Thoracic aorta (tissue), 2 donors: ENCODE data around the gene AUTS2. TPM values are rescaled to one million over a fixed set of nuclear protein-coding genes. Genes with fewer than 3 reads are reported as not detected.

Experiments used
- ATAC-seq: fragments of 150-250 bp; one replicate; pipeline ENCODE4 v1.8.0; 2017; ENCODE audit warnings: low read depth; ENCODE audit not compliant: insufficient number of reproducible peaks, low FRiP score
- DNase-seq: peaks from one replicate; pipeline ENCODE4 v3.0.0-alpha.2; 2020; ENCODE audit warnings: low spot score
- H3K27ac ChIP-seq, 2 donors: fragments of 200-600 bp; sonication (generic); 1 replicate in 1 of 2; 2 replicates in 1 of 2; pipeline ENCODE4 v1.5.1; 2016; ENCODE audit warnings: mild to moderate bottlenecking in 2 of 2, moderate library complexity in 2 of 2
- H3K27me3 ChIP-seq: fragments of 200-600 bp; sonication (generic); replicated peaks from 2 replicates; pipeline ENCODE4 v1.6.0; 2016; ENCODE audit warnings: mild to moderate bottlenecking; ENCODE audit not compliant: insufficient read depth
- H3K36me3 ChIP-seq: fragments of 200-600 bp; sonication (generic); one replicate; pipeline ENCODE4 v1.5.1; 2016
- H3K4me1 ChIP-seq, 2 donors: fragments of 200-600 bp; sonication (generic); 1 replicate in 1 of 2; 2 replicates in 1 of 2; pipeline versions ENCODE4 v1.5.1 to v1.6.0; 2016; ENCODE audit warnings: low read depth in 2 of 2, mild to moderate bottlenecking in 1 of 2; ENCODE audit not compliant: control insufficient read depth in 1 of 2
- H3K4me3 ChIP-seq: fragments of 200-600 bp; sonication (generic); 2 replicates; pipeline ENCODE4 v1.5.1; 2016; ENCODE audit warnings: mild to moderate bottlenecking
- H3K9me3 ChIP-seq: fragments of 200-600 bp; sonication (generic); 2 replicates; pipeline ENCODE4 v1.5.1; 2016
- CTCF ChIP-seq: fragments of 200-600 bp; sonication (generic); IDR thresholded peaks from one replicate; pipeline ENCODE4 v1.5.1; 2019; ENCODE audit warnings: antibody characterized with exemption
- total RNA-seq, 2 donors: library from RNA; depleted of rRNA; stranded (reverse); fragments of >200 nt; gene quantifications; one replicate each; pipeline versions ENCODE4 v1.1.0 to v1.2.3, GENCODE V29; 2016

AUTS2 gene
- total RNA-seq, 2 donors from 2014 or later, result 49.4 to 101 TPM

DNA sequence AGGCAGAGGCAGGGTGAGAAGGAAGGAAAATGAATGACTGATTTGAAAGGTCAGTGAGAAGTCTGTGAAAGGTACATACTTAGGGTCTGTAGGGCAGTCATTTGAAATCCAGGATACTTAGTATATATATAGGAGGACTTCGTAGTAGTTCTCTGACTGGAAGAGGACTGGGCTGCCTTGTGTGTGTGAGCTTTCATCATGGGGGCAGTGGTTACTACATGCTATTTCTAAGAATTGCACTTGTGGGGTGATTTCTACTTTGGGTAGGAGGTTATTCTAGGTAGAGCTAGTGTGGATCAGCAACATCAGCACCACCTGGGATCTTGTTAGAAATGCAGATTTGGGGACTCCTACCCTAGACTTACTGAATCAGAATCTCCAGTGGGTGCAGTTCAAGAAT lies 104.1 kb downstream of the AUTS2 start:
- ATAC-seq (no peak), DNase-seq (no peak)
- Histone ChIP-seq H3K4me3 (no peak overlapping the region), H3K4me1 (no peaks in the 10 kb centered on the region), H3K36me3 (no peaks in the 10 kb centered on the region), H3K9me3 (no peaks in the 10 kb centered on the region), H3K27me3 (no peaks in the 10 kb centered on the region), H3K27ac (no peak overlapping the region)
- TF ChIP-seq CTCF, result no peak

DNA sequence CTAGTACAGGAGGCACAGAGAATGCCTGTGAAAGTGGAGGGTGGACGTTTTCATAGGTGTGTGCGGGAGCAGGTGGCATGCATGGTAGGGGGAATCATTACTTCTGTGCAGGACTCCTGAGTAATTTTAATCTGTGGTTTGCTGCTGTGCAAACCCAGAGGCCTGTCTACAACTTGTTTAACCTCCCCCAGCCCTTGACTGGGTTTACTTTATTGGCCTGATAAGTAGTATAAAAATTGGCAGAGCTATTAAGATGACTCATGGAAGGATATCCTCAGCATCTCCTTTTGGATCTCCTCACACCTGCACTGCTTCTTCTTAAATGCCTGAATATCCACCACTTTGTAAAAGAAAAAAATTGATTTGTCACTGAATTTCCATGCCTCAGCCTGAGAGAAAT lies 104.8 kb downstream of the AUTS2 start:
- Histone ChIP-seq H3K4me1 (no peaks in the 10 kb centered on the region), H3K27ac (no peak overlapping the region), H3K27me3 (no peaks in the 10 kb centered on the region), H3K9me3 (no peaks in the 10 kb centered on the region), H3K36me3 (no peaks in the 10 kb centered on the region), H3K4me3 (no peak overlapping the region)
- no peak for ATAC-seq
- DNase-seq, result no peak
- TF ChIP-seq CTCF, result no peak

GRCh38 chr7:69706070-69706469 lies 107.8 kb downstream of the AUTS2 start:
- Histone ChIP-seq H3K36me3 (no peaks in the 10 kb centered on the region), H3K9me3 (no peaks in the 10 kb centered on the region), H3K27me3 (no peaks in the 10 kb centered on the region), H3K27ac (no peak overlapping the region), H3K4me3 (no peak overlapping the region), H3K4me1 (no peaks in the 10 kb centered on the region)
- DNase-seq, result no peak
- no peak for TF ChIP-seq CTCF
- ATAC-seq, result no peak

GRCh38 chr7:69708857-69709256 lies 110.6 kb downstream of the AUTS2 start:
- no peaks in the 10 kb centered on the region for H3K4me1 ChIP-seq
- H3K27me3 ChIP-seq, result no peaks in the 10 kb centered on the region
- TF ChIP-seq CTCF, result no peak
- ATAC-seq (no peak), DNase-seq (no peak)
- H3K4me3 ChIP-seq, result no peak overlapping the region
- H3K27ac ChIP-seq, result no peak overlapping the region
- H3K36me3 ChIP-seq, result no peaks in the 10 kb centered on the region
- no peaks in the 10 kb centered on the region for H3K9me3 ChIP-seq

DNA sequence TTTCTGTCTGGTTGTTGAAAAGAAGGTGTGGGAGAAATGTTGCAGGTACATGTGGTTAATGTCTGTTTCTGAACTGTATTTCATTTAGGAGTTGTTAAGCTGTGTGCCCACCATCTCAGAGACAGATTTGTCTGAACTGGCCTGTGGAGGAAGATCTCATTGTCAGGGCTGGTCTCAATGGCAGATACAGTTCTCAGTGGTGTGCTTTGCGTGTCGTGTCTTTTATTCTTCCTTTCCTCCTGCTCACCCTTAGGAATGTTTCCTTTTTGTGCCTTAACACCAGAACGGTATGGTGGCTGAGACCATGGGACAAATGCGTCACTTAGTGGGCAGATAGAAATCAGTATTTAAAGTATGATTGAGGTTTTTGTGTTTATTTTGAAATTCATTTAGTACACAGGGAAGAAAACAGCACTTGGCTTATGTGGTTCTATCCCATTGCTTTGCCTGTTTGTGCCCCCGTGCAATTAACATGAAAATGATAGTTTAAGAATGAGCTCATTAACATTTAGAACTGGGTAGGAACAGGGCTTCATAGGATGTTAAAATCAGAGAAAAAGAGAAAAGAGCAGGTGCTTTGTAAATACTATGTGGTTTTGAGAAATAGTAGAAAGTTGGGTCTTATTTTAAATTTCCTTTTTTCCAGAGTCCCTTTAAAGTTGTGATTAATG lies 112.6 kb downstream of the AUTS2 start:
- TF ChIP-seq CTCF, result no peak
- Histone ChIP-seq H3K9me3 (no peaks in the 10 kb centered on the region), H3K4me1 (no peaks in the 10 kb centered on the region), H3K4me3 (no peak overlapping the region), H3K27me3 (no peaks in the 10 kb centered on the region), H3K36me3 (no peaks in the 10 kb centered on the region), H3K27ac (no peak overlapping the region)
- ATAC-seq, result no peak
- DNase-seq, result no peak
